MCF 10A (cell line): ENCODE data around the gene UBE2D1. TPM values are rescaled to one million over a fixed set of nuclear protein-coding genes. Genes with fewer than 3 reads are reported as not detected.
A peak's percentile ranks its signal among the peaks of the same experiment; 100 is the strongest.

Source experiments
- BruUV-seq: library from RNA; stranded (reverse); fragments of 400-500 nt; replicated peaks from 2 replicates; lab custom pipeline; 2021; lab: Mats Ljungman, UMichigan
- CTCF ChIA-PET: fragments of 300-600 bp; sonication (Branson Sonifier 250); formaldehyde crosslinking; extraction: SDS; loops from one replicate; lab custom pipeline; 2021; ENCODE audit warnings: antibody characterized with exemption, inconsistent platforms; lab: Yijun Ruan, JAX
- POLR2A ChIA-PET: fragments of 300-600, 350-650 bp; sonication (Branson Sonifier 250); formaldehyde crosslinking; extraction: SDS; loops from one replicate; lab custom pipeline; 2020; ENCODE audit warnings: antibody characterized with exemption, inconsistent platforms; lab: Yijun Ruan, JAX
- DNase-seq: peaks from one replicate; pipeline ENCODE4 v3.0.0-alpha.2; 2018; ENCODE audit not compliant: unreplicated experiment
- H3K27ac Mint-ChIP-seq: one replicate; pipeline ENCODE4 v1.8.0; 2022; ENCODE audit warnings: mild to moderate bottlenecking, low read depth, mixed read lengths; ENCODE audit not compliant: unreplicated experiment
- H3K27me3 Mint-ChIP-seq: one replicate; pipeline ENCODE4 v1.8.0; 2022; ENCODE audit warnings: mixed read lengths; ENCODE audit not compliant: insufficient read depth, unreplicated experiment
- H3K36me3 Mint-ChIP-seq: one replicate; pipeline ENCODE4 v1.8.0; 2022; ENCODE audit warnings: mild to moderate bottlenecking, moderate library complexity, mixed read lengths; ENCODE audit not compliant: insufficient read depth, unreplicated experiment
- H3K4me1 Mint-ChIP-seq: one replicate; pipeline ENCODE4 v1.8.0; 2022; ENCODE audit warnings: mixed read lengths; ENCODE audit not compliant: insufficient read depth, unreplicated experiment
- H3K4me3 Mint-ChIP-seq: one replicate; pipeline ENCODE4 v1.8.0; 2022; ENCODE audit warnings: mild to moderate bottlenecking, moderate library complexity, mixed read lengths; ENCODE audit not compliant: unreplicated experiment
- H3K9me3 Mint-ChIP-seq: one replicate; pipeline ENCODE4 v1.8.0; 2022; ENCODE audit warnings: mixed read lengths; ENCODE audit not compliant: unreplicated experiment
- intact Hi-C: fragments of 100-400 bp; cut with micrococcal nuclease; formaldehyde crosslinking; loops from 2 replicates; pipeline ENCODE4 v1.14.1; 2022
- total RNA-seq: library from RNA; stranded (reverse); gene quantifications from 2 replicates; pipeline ENCODE4 v1.2.3, GENCODE V29; 2022
- TF ChIP-seq, protein P1 (sequence below): fragments of 200-600 bp; IDR thresholded peaks from one replicate; pipeline ENCODE4 v1.8.0; 2022; ENCODE audit warnings: antibody characterized with exemption, mild to moderate bottlenecking; ENCODE audit not compliant: unreplicated experiment

UBE2D1 gene
- total RNA-seq, 1 experiment from 2014 or later = 12.2 TPM

DNA sequence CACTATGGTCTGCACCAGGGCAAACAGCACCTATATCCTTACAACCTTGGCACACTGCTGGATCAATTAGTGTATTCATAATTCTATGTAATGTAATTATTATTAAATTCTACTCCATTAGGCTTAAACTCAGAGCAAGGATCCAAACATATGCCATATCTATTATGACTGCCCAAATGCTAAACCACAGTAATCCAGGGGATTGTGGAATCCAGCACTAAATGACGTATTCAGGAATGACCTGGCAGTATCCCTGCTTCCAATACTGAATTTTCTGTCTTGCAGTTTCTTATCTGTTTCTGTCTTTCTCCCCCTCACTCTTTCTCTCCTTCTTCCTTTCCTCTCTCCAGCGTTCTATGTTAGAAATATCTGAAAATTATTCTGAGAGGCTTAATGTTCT lies 16.5 kb upstream of the UBE2D1 start:
- H3K4me3 Mint-ChIP-seq = no peak overlapping the region
- DNase-seq = no peak
- TF ChIP-seq, protein P1, sequence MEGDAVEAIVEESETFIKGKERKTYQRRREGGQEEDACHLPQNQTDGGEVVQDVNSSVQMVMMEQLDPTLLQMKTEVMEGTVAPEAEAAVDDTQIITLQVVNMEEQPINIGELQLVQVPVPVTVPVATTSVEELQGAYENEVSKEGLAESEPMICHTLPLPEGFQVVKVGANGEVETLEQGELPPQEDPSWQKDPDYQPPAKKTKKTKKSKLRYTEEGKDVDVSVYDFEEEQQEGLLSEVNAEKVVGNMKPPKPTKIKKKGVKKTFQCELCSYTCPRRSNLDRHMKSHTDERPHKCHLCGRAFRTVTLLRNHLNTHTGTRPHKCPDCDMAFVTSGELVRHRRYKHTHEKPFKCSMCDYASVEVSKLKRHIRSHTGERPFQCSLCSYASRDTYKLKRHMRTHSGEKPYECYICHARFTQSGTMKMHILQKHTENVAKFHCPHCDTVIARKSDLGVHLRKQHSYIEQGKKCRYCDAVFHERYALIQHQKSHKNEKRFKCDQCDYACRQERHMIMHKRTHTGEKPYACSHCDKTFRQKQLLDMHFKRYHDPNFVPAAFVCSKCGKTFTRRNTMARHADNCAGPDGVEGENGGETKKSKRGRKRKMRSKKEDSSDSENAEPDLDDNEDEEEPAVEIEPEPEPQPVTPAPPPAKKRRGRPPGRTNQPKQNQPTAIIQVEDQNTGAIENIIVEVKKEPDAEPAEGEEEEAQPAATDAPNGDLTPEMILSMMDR = no peak
- no peaks in the 10 kb centered on the region for H3K9me3 Mint-ChIP-seq
- no TSS peak for BruUV-seq
- H3K36me3 Mint-ChIP-seq = no peaks in the 10 kb centered on the region
- ChIA-PET POLR2A (no interaction called here), CTCF (interaction anchor here (0.5 to 1.0 kb wide), 3 partner anchors 14 to 18 kb away, joined by 3 to 4 read pairs (median 4); partner anchors contain the start of gene UBE2D1)
- H3K27ac Mint-ChIP-seq = no peak overlapping the region
- intact Hi-C loops = no loop called here
- no peaks in the 10 kb centered on the region for H3K27me3 Mint-ChIP-seq
- H3K4me1 Mint-ChIP-seq = peaks cover 6% of the 10 kb centered on the region

DNA sequence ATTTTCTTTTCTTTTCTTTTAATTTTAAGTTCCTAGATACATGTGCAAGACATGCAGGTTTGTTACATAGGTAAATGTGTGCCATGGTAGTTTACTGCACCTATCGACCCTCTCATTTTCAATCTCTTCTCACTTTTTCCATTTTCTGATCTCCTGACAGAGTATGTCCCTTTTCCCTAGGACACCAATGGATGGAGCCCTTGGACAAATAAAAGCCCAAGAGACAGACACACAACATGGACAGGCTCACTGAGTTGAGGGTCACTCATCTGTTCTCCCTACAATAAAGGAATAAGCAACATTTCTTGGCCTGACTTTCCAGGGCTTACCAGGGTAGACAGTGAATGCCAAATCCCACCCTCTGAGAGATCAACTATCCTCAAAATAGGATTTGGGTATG lies 15.2 kb upstream of the UBE2D1 start:
- ChIA-PET CTCF (interaction anchor here (0.9 to 1.0 kb wide), 2 partner anchors 15 to 19 kb away, joined by 3 to 4 read pairs; partner anchors contain the start of gene UBE2D1), POLR2A (no interaction called here)
- Mint-ChIP-seq H3K9me3 (no peaks in the 10 kb centered on the region), H3K36me3 (no peaks in the 10 kb centered on the region), H3K4me3 (no peak overlapping the region), H3K27ac (no peak overlapping the region), H3K4me1 (peaks cover 6% of the 10 kb centered on the region), H3K27me3 (no peaks in the 10 kb centered on the region)
- DNase-seq = no peak
- BruUV-seq = no TSS peak
- intact Hi-C loops = no loop called here
- TF ChIP-seq, protein P1 = no peak

DNA sequence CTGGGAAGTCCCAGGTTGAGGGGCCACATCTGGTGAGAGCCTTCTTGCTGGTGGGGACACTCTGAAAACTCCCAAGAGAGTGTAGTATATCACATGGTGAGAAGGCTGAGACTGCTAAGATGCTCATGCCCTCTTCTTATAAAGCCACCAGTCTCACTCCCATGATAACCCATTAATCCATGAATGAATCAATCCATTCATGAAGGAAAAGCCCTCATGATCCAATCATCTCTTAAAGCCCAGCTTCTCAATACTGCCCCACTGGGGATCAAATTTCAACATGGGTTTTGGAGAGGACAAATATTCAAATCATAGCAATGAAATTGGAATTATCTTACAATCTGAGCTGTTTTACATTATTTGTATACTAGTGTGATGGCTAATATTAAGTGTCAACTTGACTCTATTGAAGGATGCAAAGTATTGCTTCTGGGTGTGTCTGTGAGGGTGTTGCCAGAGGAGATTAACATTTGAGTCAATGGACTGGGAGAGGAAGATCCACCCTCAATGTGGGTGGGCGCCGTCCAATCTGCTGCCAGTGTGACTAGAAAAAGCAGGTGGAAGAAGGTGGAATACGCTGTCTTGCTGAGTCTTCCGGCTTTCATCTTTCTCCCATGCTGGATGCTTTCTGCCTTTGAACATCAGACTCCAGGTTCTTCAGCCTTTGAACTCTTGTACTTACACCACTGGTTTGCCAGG lies 14.3 kb upstream of the UBE2D1 start:
- Mint-ChIP-seq H3K4me3 (no peak overlapping the region), H3K36me3 (no peaks in the 10 kb centered on the region), H3K4me1 (peaks cover 6% of the 10 kb centered on the region), H3K9me3 (no peaks in the 10 kb centered on the region), H3K27me3 (no peaks in the 10 kb centered on the region), H3K27ac (no peak overlapping the region)
- ChIA-PET POLR2A (no interaction called here), CTCF (no interaction called here)
- no TSS peak for BruUV-seq
- intact Hi-C loops = no loop called here
- no peak for DNase-seq
- TF ChIP-seq, protein P1 = no peak

DNA sequence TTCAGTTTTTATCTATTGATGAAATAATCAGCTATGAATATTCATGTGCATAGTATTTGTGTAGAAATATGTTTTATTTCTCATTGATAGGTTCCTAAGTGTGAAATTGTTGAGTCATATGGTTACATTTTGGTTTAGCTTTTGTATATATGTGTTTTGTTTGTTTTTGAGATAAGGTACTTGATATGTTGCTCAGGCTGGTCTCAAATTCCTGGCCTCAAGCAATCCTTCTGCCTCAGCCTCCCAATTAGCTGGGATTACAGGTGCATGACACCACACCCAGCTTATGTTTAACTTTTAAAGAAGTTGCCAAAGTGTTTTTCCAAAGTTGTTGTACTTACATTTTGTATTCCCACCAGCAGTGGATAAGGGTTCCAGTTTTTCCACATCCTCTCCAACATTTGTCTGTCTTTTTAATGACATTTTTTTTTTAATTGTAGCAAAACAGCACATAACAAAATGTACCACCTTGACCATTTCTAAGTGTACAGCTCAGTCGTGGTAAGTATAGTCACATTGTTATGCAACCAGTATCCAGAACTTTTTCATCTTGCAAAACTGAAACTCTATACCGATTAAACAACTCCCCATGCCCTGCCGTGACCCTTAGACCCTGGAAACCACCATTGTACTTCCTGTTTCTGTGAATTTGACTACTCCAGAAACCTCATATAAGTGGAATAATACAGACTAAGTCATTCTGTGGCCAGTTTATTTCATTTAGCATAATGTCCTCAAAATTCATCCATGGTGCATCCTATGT lies 12.6 kb upstream of the UBE2D1 start:
- Mint-ChIP-seq H3K27me3 (no peaks in the 10 kb centered on the region), H3K9me3 (no peaks in the 10 kb centered on the region), H3K27ac (no peak overlapping the region), H3K4me1 (peaks cover 6% of the 10 kb centered on the region), H3K36me3 (no peaks in the 10 kb centered on the region), H3K4me3 (no peak overlapping the region)
- intact Hi-C loops = no loop called here
- CTCF ChIA-PET = interaction anchor here (0.6 kb wide), 1 partner anchor 15 kb away, joined by 3 read pairs; no protein-coding TSS in a partner anchor
- POLR2A ChIA-PET = interaction anchor here (0.6 kb wide), 3 partner anchors 55 to 164 kb away, joined by 3 to 4 read pairs (median 3); partner anchors contain the start of gene IPMK
- BruUV-seq = no TSS peak
- TF ChIP-seq, protein P1 = no peak
- peak; percentile 44 for DNase-seq
